ENCODE measurements around the gene CCDC197.

DNA sequence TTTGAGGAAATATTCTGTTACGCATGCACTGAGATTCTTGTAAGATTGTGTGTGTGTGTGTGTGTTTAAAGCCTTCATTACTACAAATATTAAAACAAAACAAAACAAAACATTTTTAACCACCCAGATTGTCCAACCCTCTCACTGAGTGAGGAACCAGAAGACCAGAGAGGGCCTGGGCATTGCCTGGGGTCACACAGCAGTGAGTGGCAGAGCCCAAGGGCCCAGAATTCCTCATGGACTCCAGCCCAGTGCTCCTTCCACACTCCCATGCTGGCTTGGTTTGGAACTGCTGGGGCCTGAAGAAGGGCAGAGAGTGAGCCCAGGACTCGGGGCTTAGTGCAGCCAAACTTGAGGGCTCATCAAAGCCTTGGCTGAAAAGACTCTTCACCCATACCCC is 27.4 kb downstream of the CCDC197 start:
- TF ChIP-seq CTCF (IDR thresholded peaks at IDR 0.05) = no peak
- no peak for TF ChIP-seq POLR2A (IDR thresholded peaks at IDR 0.05)
- TF ChIP-seq EP300 (IDR thresholded peaks at IDR 0.05) = no peak

All from ovary (tissue), 3 donors.